NCI-H526 (cell line): ENCODE measurements around the gene C1orf210.

Experiments used
- DNase-seq, 2 experiments: peaks; one replicate each; lab custom pipeline; 2025; lab: John Stamatoyannopoulos, UW

C1orf210 gene

DNA sequence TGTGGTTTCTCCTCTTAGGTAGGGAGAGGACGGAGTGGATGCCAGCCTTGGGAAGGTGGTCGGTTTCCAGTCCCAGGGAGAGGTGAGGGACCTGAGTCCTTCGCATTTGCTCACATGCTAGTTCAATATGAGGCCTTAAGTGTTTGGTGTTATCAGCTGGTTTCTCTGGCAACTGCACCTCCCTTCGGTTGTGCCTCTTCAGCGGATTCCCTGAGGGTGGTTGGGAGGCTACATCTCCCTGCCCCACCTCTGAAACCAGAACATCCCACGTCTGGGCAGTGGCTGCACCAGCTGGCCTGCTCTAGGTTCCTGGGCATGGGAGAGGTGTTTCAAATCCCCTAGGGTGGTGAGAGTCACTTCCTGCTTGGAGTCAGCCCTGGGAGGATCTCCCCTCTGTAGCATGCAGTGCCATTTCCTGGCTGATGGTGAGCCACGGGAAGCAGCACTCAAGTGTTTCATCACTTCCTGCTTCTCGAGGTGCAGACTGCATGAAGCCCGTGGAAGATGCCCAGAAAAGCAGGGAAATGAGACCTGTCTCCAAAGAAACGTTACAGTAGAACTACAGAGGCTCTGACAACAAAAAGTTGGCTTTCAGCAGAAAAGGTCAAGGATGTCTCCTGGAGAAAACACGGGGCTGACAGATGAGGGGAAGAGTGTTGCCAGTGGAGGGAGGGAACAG lies 11.1 kb downstream of the C1orf210 start:
- no peak for DNase-seq

DNA sequence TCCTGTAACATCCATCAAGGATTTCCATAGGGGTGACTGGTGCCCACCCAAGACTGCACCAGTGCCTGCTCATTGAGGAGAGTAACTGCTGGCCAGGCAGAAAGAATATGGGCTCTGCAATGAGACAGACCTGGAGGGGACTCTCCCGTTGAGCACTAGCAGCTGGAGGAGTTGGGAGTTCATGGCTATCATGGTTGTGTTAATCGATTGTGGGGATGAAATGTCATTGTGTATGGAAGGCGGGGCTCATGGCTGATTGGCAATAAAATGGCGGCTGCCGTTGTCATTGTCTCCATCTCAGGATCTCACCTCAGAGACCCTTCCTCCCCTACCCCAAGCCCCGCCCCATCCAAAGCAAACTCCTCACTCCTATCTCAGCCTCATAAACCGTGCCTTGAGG lies 11.7 kb downstream of the C1orf210 start:
- DNase-seq = no peak

DNA sequence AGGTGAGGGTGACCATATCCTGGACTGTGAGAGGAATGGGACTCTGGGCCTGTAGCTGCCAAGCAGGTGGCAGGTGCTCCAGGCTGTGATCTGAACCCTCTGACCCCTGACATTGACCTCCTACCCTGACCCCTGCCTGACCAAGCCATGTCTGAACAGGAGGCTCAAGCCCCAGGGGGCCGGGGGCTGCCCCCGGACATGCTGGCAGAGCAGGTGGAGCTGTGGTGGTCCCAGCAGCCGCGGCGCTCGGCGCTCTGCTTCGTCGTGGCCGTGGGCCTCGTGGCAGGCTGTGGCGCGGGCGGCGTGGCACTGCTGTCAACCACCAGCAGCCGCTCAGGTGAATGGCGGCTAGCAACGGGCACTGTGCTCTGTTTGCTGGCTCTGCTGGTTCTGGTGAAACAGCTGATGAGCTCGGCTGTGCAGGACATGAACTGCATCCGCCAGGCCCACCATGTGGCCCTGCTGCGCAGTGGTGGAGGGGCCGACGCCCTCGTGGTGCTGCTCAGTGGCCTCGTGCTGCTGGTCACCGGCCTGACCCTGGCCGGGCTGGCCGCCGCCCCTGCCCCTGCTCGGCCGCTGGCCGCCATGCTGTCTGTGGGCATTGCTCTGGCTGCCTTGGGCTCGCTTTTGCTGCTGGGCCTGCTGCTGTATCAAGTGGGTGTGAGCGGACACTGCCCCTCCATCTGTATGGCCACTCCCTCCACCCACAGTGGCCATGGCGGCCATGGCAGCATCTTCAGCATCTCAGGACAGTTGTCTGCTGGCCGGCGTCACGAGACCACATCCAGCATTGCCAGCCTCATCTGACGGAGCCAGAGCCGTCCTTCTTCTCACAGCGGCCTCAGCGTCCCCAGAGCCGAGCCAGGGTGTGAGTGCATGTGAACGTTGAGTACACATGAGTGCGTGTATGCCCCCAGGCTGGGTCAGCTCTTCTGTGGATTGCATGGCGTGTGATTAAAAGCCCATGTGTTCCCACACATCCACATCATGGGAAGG lies 12.5 kb downstream of the C1orf210 start:
- DNase-seq = no peak

- DNase-seq = no peak
Observed at GRCh38 chr1:43272161-43272560, 13.2 kb downstream of the C1orf210 start.

DNA sequence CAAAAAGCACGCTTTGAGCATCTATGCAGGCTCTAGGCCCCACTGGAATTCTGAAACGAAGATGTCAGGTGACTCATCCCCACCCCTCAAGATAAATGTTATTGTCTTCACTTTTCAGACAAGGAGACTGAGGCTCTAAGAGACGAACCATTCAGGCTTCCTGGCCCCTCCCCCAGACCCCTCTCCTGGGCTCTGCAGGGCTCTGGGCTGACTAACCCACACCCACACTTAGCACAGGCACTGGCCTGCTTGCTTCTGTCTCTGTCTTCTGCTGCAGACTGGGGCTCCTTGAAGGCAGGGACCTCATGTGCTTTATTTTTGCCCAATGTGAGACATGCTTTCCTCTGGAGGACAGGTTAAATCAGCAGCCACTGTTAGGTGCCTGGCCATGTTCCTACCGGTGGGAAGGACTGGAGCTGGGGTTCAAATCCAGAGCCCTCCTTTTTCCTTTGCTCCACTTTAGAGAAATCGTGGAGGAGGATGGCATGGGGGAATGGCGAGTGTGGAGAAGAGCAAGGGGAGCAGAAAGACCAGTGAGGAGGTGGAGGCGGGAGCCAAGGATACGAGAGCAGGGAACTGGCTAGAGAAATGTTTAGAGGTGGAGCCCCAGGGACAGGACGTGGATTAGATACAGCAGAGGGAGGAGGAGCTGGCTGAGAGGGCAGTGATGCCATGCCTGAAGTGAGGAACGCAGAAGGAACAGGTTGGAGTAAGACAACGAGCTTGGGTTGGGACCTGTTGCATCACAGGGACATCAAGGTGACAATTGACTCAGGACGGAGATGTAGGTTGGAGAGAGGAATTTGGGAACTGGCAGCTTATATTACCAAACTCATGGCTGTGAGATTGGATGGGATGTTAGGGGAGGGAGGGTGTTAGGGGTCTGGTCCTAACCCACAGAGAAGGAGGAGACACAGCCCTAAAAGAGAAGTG lies 13.9 kb downstream of the C1orf210 start:
- peak in 1 of 2 experiments; percentile 47 for DNase-seq

- peak; percentile 93 to 97 for DNase-seq
Observed at GRCh38 chr1:43270421-43271095, 14.8 kb downstream of the C1orf210 start.

- no peak for DNase-seq
Observed at GRCh38 chr1:43269627-43270375, 15.6 kb downstream of the C1orf210 start, which contains the start of gene TMEM125. Gene TMEM125 (plus strand): TSS chr1:43269983. CDS start chr1:43272723, 2,740 bp downstream.

- no peak for DNase-seq
Observed at GRCh38 chr1:43267818-43268425, 17.5 kb downstream of the C1orf210 start.

GRCh38 chr1:43267291-43267805 lies 18.0 kb downstream of the C1orf210 start:
- DNase-seq = no peak

- DNase-seq = no peak
Observed at GRCh38 chr1:43266881-43267280, 18.5 kb downstream of the C1orf210 start.

- no peak for DNase-seq
Observed at GRCh38 chr1:43265431-43265830, 19.9 kb downstream of the C1orf210 start.

- no peak for DNase-seq
Observed at GRCh38 chr1:43258370-43258769, 27.0 kb downstream of the C1orf210 start.

DNA sequence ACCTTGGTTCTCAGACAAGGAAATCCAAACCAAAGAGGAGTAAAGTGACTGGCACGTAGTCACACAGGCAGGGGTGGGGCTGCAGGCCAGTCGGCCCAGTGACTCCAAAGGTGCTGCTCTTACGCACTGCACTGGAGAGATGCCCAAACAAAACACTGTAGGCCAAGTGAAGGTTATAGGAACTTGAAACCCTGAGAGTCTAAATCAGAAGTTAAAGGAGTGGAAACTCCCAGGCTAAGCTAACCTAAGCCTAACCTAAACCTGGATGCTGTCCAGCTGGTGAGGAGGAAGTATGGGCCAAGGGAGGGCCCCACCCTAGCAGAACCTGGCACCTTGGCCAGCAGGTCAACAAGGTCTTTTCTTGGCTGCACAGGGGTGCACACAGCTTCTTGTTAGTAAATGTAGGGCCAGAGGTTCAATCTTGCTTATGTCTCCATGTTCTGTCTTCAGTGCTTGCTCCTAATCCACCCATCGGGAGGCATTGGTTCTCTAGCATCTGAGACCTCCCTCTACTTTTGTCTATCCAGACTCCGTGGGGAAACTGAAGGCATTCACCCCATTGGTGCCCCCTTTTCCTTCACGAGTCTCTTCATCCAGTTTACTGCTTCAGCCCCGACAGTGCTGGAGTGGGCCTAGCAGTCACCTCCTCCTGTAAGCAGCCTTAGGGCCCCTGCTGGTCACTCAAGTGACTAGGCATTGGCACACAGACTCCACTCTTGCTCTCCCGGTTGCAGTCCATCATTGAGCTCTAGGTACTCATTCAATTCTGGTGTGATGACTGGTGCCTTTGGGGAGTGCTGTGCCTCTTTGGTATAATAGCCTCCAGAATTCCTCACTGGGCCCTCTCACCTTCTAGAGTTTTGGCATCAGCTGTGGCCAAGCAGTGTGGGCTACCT lies 28.5 kb downstream of the C1orf210 start:
- no peak for DNase-seq

DNA sequence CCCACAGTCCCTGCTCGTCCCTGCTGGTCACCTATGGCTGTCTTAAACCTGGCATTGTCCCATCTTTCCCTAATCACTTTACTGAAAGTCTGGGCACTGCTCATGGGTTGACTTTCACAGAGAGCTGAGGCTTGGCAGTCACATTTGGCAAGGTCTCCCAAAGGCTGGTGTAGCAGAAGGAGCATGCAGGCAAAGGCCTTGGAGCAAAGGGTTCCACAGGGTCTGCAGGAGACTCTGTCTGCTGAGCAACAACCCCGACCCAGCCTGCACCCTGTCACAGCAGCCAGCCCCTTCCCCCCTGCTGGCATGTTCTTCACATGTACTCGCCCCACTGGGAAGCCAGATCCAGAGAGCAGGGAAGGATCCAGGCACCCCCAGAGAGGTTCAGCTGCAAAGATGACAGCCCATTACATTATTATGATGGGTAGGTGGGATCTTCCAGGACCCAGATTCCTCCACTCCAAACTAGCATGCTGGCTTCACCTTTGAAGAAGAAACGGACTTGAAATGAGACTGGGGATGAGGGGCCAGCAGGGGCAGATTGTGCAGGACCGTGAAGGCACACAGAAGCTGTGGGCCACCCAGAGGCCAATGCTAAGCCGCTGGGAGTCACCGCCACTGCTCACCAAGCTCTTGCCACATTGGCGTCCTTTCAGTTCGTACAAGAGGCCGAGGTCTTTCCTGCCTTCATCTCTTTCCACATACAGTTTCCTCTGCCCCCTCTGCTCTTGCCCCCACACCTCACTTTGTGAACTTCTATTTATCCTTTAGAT lies 29.8 kb downstream of the C1orf210 start:
- DNase-seq = no peak

GRCh38 chr1:43253876-43254275 lies 31.5 kb downstream of the C1orf210 start:
- DNase-seq = no peak

- no peak for DNase-seq
Observed at GRCh38 chr1:43253173-43253572, 32.2 kb downstream of the C1orf210 start.

DNA sequence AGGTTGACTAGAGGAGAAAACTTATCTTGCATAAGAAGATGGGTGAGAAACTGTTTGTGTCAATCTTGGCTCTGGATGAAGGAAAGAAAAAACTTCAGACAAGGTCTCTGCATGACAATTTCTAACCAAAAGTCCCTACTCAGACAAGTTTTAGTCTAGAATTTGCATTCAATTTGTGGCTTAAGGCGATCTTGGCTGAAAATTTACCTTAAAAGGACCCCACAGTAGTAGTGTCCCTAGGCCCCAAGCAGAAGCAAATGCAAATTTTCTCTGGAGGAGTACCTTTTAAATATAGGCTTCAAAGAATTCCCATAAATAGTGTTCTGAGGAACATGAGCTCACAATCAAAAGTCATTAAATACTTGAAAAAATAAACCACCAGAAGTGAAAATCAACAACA lies 33.2 kb downstream of the C1orf210 start:
- DNase-seq = no peak

- no peak for DNase-seq
Observed at GRCh38 chr1:43251024-43251423, 34.4 kb downstream of the C1orf210 start.
